Naive thymus-derived CD4-positive, alpha-beta T cell (primary cell): Measurements from ENCODE around the gene CIB1. TPM values are rescaled to one million over a fixed set of nuclear protein-coding genes. Genes with fewer than 3 reads are reported as not detected.
A peak's percentile ranks its signal among the peaks of the same experiment; 100 is the strongest.

Experiments
- ATAC-seq: fragments of 150-1000 bp; cut with Tn5 transposase; 2 replicates; pipeline ENCODE4 v1.10.0; 2021; ENCODE audit warnings: mild to moderate bottlenecking, moderate library complexity
- CTCF ChIA-PET: fragments of 350-600 bp; sonication (Branson Sonifier 250); formaldehyde crosslinking; loops from one replicate; lab custom pipeline; 2021; ENCODE audit warnings: antibody characterized with exemption; lab: Charles Lee
- POLR2A ChIA-PET: fragments of 350-600 bp; sonication (Branson Sonifier 250); formaldehyde crosslinking; loops from one replicate; lab custom pipeline; 2021; ENCODE audit warnings: antibody characterized with exemption, inconsistent platforms; lab: Charles Lee
- DNase-seq, 9 donors: peaks; one replicate each; pipeline versions ENCODE4 v3.0.0 to v3.0.0-alpha.2; 2020 to 2022; ENCODE audit warnings: mixed read lengths in 1 of 9
- H3K27ac ChIP-seq: one replicate; pipeline ENCODE4 v1.7.0; 2013; ENCODE audit warnings: mild to moderate bottlenecking, low read depth, low read length, moderate library complexity
- H3K27me3 ChIP-seq, 2 donors: one replicate each; pipeline ENCODE4 v1.7.0; 2013; ENCODE audit warnings: low read length in 2 of 2, mild to moderate bottlenecking in 2 of 2, moderate library complexity in 2 of 2; ENCODE audit not compliant: control insufficient read depth in 2 of 2, insufficient read depth in 2 of 2
- H3K36me3 ChIP-seq, 3 experiments: 1 replicate in 2 of 3; 2 replicates in 1 of 3; pipeline ENCODE4 v1.7.0; 2013; ENCODE audit warnings: low read length in 3 of 3, mild to moderate bottlenecking in 3 of 3, moderate library complexity in 1 of 3; ENCODE audit not compliant: insufficient read depth in 3 of 3, control insufficient read depth in 2 of 3
- H3K4me1 ChIP-seq, 2 donors: one replicate each; pipeline ENCODE4 v1.7.0; 2013; ENCODE audit warnings: low read length in 2 of 2, mild to moderate bottlenecking in 2 of 2, moderate library complexity in 1 of 2; ENCODE audit not compliant: control insufficient read depth in 2 of 2, insufficient read depth in 2 of 2
- H3K4me3 ChIP-seq: 2 replicates; pipeline ENCODE4 v1.7.0; 2013; ENCODE audit warnings: mild to moderate bottlenecking, low read length
- H3K9me3 ChIP-seq, 3 experiments: 1 replicate in 2 of 3; 2 replicates in 1 of 3; pipeline ENCODE4 v1.7.0; 2013; ENCODE audit warnings: low read length in 3 of 3; ENCODE audit not compliant: control insufficient read depth in 2 of 3
- H3K27ac Mint-ChIP-seq, 9 donors: one replicate each; pipeline ENCODE4 v1.8.0; 2020 to 2022; ENCODE audit warnings: mixed read lengths in 9 of 9, mild to moderate bottlenecking in 8 of 9, moderate library complexity in 5 of 9, inconsistent platforms in 2 of 9
- H3K27me3 Mint-ChIP-seq, 5 donors: one replicate each; pipeline ENCODE4 v1.8.0; 2021 to 2022; ENCODE audit warnings: mixed read lengths in 5 of 5, mild to moderate bottlenecking in 1 of 5
- H3K36me3 Mint-ChIP-seq, 5 donors: one replicate each; pipeline ENCODE4 v1.8.0; 2020 to 2022; ENCODE audit warnings: mixed read lengths in 5 of 5, mild to moderate bottlenecking in 3 of 5, inconsistent platforms in 1 of 5
- H3K4me1 Mint-ChIP-seq, 7 donors: one replicate each; pipeline ENCODE4 v1.8.0; 2020 to 2022; ENCODE audit warnings: mixed read lengths in 7 of 7, mild to moderate bottlenecking in 3 of 7, inconsistent platforms in 1 of 7
- H3K4me3 Mint-ChIP-seq, 10 donors: one replicate each; pipeline ENCODE4 v1.8.0; 2020 to 2022; ENCODE audit warnings: mild to moderate bottlenecking in 10 of 10, mixed read lengths in 10 of 10, moderate library complexity in 6 of 10, inconsistent platforms in 2 of 10
- H3K9me3 Mint-ChIP-seq, 11 donors: one replicate each; pipeline ENCODE4 v1.8.0; 2020 to 2022; ENCODE audit warnings: mixed read lengths in 11 of 11, mild to moderate bottlenecking in 4 of 11, inconsistent platforms in 1 of 11, moderate library complexity in 1 of 11
- intact Hi-C, 2 donors: fragments of 100-400 bp; cut with micrococcal nuclease; formaldehyde crosslinking; loops; one replicate each; pipeline ENCODE4 v1.15.1; 2023
- polyA plus RNA-seq, 2 donors: library from polyadenylated mRNA; unstranded; fragments of 300-500 nt; fragmentation: Illumina TruSeq; gene quantifications; one replicate each; pipeline ENCODE4 v1.2.3, GENCODE V29; 2021
- total RNA-seq, 6 experiments: library from RNA in 5 of 6; stranded (reverse) in 5 of 6; gene quantifications; 1 replicate in 5 of 6; 2 replicates in 1 of 6; pipeline ENCODE4 v1.2.3 and lab custom pipeline; 2021 to 2026

CIB1 gene
- total and polyA plus RNA-seq, 7 experiments from 2014 or later, result 76.8 to 229 (median 133) TPM

DNA sequence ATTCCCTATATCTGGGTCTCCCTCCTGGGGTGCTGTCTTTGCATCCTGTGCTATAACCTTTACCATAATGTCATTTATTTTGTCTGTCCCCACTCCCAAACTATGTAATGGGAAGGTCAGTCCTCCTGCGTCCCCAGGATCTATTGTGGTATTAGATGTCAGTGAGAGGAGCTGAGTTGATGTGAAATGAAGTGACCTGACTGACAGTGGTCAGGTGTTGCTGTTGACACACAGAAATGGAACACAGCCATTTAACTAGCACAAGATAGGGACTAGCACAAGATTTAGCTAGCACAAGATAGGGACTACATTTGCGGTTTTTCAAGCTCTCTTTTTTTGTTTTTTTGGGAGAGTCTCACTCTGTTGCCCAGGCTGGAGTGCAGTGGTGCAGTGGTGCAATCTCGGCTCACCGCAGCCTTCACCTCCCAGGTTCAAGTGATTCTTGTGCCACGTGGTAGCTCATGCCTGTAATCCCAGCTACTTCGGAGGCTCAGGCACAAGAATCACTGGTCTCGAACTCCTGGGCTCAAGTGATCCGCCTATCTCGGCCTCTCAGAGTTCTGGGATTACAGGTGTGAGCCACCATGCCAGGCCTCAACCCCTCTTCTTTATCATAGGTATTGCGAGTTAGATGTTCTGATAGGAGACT, 36.9 kb upstream of the CIB1 start:
- H3K36me3 ChIP-seq, result peaks cover 12 to 50% (median 14%) of the 10 kb centered on the region in 3 experiments
- H3K4me1 ChIP-seq, result peaks cover 31 to 32% of the 10 kb centered on the region in 2 donors
- H3K27ac Mint-ChIP-seq, result peak overlapping the region in 7 of 9 donors; percentile 14 to 84 (median 82)
- peak overlapping the region in 9 of 10 donors; percentile 14 to 99 (median 61) for H3K4me3 Mint-ChIP-seq
- DNase-seq (no peak), ATAC-seq (no peak)
- H3K4me3 ChIP-seq, result no peak overlapping the region
- ChIA-PET POLR2A (interaction anchor here (0.7 to 0.8 kb wide), 2 partner anchors 37 to 39 kb away, joined by 3 to 4 read pairs; partner anchors contain the start of genes CIB1 and GDPGP1), CTCF (interaction anchor here (0.5 to 1.7 kb wide), 3 partner anchors 12 to 238 kb away, joined by 3 to 8 read pairs (median 3); no protein-coding TSS in a partner anchor)
- H3K27me3 ChIP-seq, result no peaks in the 10 kb centered on the region
- peaks cover 0 to 3% (median 0%) of the 10 kb centered on the region in 11 donors for H3K9me3 Mint-ChIP-seq
- H3K4me1 Mint-ChIP-seq, result peaks cover 43 to 82% (median 66%) of the 10 kb centered on the region in 7 donors
- H3K27ac ChIP-seq, result peak overlapping the region; percentile 42
- H3K9me3 ChIP-seq, result no peaks in the 10 kb centered on the region
- peaks cover 20 to 48% (median 31%) of the 10 kb centered on the region in 5 donors for H3K36me3 Mint-ChIP-seq
- H3K27me3 Mint-ChIP-seq, result no peaks in the 10 kb centered on the region
- intact Hi-C loops, result no loop called here

DNA sequence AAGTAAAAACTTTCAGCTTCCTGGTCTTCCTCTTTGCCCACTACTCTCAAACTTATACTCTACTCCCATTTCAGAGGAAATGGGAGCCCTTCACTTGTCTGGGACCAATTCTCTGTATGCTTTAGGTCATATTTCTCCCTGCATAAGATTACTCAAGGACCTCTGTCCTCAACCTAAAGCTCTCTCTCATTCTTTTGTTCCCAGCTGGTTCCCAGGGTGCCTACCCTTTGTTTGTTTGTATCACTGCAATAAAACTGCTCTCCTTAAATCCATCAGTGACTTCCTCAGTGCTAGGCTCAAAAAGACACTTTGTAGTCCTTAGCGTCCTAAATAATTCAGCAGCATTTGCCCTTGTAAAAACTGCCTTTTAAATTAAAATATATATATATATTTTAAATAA, 34.7 kb upstream of the CIB1 start:
- H3K4me1 Mint-ChIP-seq, result peaks cover 45 to 84% (median 71%) of the 10 kb centered on the region in 7 donors
- Histone ChIP-seq H3K27me3 (no peaks in the 10 kb centered on the region), H3K27ac (no peak overlapping the region), H3K4me3 (no peak overlapping the region), H3K9me3 (no peaks in the 10 kb centered on the region), H3K36me3 (peaks cover 12 to 42% (median 14%) of the 10 kb centered on the region in 3 experiments), H3K4me1 (peaks cover 38 to 40% of the 10 kb centered on the region in 2 donors)
- DNase-seq (no peak), ATAC-seq (no peak)
- peak overlapping the region; percentile 26 to 83 (median 73) for H3K27ac Mint-ChIP-seq
- no peaks in the 10 kb centered on the region for H3K27me3 Mint-ChIP-seq
- H3K36me3 Mint-ChIP-seq, result peaks cover 15 to 41% (median 25%) of the 10 kb centered on the region in 5 donors
- peak overlapping the region; percentile 58 to 99 (median 91) for H3K4me3 Mint-ChIP-seq
- POLR2A ChIA-PET, result interaction anchor here (0.5 to 4.0 kb wide), 4 partner anchors 36 to 195 kb away, joined by 3 to 61 read pairs (median 4); partner anchors contain the start of genes CIB1, GDPGP1 and SEMA4B
- intact Hi-C loops, result loop anchor here in 1 of 2 donors (10.0 kb wide), 1 partner anchor 374 kb away; the partner anchor contains the start of gene AP3S2
- CTCF ChIA-PET, result interaction anchor here (1.5 kb wide), 1 partner anchor 33 kb away, joined by 3 read pairs; no protein-coding TSS in a partner anchor
- no peaks in the 10 kb centered on the region for H3K9me3 Mint-ChIP-seq

DNA sequence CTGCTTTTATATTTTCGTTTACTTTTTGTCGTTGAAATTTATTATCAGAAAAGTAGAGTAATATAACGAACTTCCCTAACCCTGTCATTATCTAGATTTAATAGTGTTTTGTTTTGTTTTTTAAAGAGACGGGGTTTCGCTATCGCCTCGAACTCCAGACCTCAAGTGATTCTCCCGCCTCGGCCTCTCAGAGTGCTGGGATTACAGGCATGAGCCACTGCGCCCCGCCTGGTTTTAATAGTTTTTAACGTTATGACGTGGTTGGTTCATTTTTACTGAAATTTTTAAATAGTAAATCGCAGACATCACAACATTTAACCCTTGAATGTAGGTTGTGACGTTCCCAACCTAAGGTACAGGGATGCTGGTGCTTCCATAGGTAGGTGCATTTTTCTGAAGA, 32.7 kb upstream of the CIB1 start:
- ChIA-PET CTCF (no interaction called here), POLR2A (interaction anchor here (0.6 to 4.0 kb wide), 10 partner anchors 10 to 164 kb away, joined by 3 to 61 read pairs (median 4); partner anchors contain the start of genes CIB1, GDPGP1, IDH2 and SEMA4B)
- Histone ChIP-seq H3K9me3 (no peaks in the 10 kb centered on the region), H3K4me1 (peaks cover 38 to 40% of the 10 kb centered on the region in 2 donors), H3K4me3 (peak overlapping the region; percentile 84), H3K27me3 (no peaks in the 10 kb centered on the region), H3K36me3 (peaks cover 3 to 22% (median 5%) of the 10 kb centered on the region in 3 experiments), H3K27ac (peak overlapping the region; percentile 96)
- ATAC-seq (no peak), DNase-seq (peak in 2 of 9 donors; percentile 11 to 13)
- H3K4me1 Mint-ChIP-seq, result peaks cover 31 to 70% (median 58%) of the 10 kb centered on the region in 7 donors
- H3K4me3 Mint-ChIP-seq, result peak overlapping the region; percentile 95 to 99 (median 97)
- H3K27me3 Mint-ChIP-seq, result no peaks in the 10 kb centered on the region
- H3K36me3 Mint-ChIP-seq, result peaks cover 11 to 29% (median 22%) of the 10 kb centered on the region in 5 donors
- intact Hi-C loops, result loop anchor here in 1 of 2 donors (1.0 to 10.0 kb wide), 2 partner anchors 10 to 372 kb away; partner anchors contain the start of gene AP3S2
- H3K9me3 Mint-ChIP-seq, result no peaks in the 10 kb centered on the region
- H3K27ac Mint-ChIP-seq, result peak overlapping the region; percentile 98 to 100 (median 99)

DNA sequence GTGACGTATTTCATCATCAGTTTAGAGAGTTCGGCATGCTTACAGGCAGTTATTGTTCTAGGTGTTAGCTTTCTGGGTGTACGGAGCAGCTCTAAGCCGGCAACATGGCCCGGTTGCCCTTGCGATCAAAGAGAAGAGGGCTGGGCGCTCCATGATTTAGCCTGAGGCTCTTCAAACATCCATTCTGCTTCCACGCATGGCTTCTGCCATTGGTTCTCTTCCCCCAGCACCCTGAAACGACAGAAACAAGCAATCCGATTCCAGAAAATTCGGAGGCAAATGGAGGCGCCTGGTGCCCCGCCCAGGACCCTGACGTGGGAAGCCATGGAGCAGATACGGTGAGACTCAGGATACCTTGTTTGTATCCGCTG, 32.3 kb upstream of the CIB1 start:
- Histone ChIP-seq H3K27me3 (no peaks in the 10 kb centered on the region), H3K4me3 (peak overlapping the region; percentile 84), H3K9me3 (no peaks in the 10 kb centered on the region), H3K4me1 (peaks cover 38 to 40% of the 10 kb centered on the region in 2 donors), H3K36me3 (peaks cover 0 to 18% (median under 1%) of the 10 kb centered on the region in 3 experiments), H3K27ac (peak overlapping the region; percentile 96)
- peak overlapping the region; percentile 98 to 100 (median 99) for H3K27ac Mint-ChIP-seq
- H3K4me1 Mint-ChIP-seq, result peaks cover 27 to 65% (median 53%) of the 10 kb centered on the region in 7 donors
- H3K4me3 Mint-ChIP-seq, result peak overlapping the region; percentile 95 to 99 (median 97)
- ChIA-PET CTCF (no interaction called here), POLR2A (interaction anchor here (0.7 to 4.0 kb wide), 8 partner anchors 10 to 163 kb away, joined by 3 to 61 read pairs (median 5); partner anchors contain the start of genes CIB1, GDPGP1, IDH2 and SEMA4B)
- H3K27me3 Mint-ChIP-seq, result no peaks in the 10 kb centered on the region
- intact Hi-C loops, result loop anchor here in 1 of 2 donors (1.0 to 10.0 kb wide), 2 partner anchors 10 to 371 kb away; partner anchors contain the start of gene AP3S2
- DNase-seq (peak in 3 of 9 donors; percentile 24 to 64 (median 58)), ATAC-seq (peak; percentile 48)
- H3K36me3 Mint-ChIP-seq, result peaks cover 6 to 25% (median 20%) of the 10 kb centered on the region in 5 donors
- H3K9me3 Mint-ChIP-seq, result no peaks in the 10 kb centered on the region

DNA sequence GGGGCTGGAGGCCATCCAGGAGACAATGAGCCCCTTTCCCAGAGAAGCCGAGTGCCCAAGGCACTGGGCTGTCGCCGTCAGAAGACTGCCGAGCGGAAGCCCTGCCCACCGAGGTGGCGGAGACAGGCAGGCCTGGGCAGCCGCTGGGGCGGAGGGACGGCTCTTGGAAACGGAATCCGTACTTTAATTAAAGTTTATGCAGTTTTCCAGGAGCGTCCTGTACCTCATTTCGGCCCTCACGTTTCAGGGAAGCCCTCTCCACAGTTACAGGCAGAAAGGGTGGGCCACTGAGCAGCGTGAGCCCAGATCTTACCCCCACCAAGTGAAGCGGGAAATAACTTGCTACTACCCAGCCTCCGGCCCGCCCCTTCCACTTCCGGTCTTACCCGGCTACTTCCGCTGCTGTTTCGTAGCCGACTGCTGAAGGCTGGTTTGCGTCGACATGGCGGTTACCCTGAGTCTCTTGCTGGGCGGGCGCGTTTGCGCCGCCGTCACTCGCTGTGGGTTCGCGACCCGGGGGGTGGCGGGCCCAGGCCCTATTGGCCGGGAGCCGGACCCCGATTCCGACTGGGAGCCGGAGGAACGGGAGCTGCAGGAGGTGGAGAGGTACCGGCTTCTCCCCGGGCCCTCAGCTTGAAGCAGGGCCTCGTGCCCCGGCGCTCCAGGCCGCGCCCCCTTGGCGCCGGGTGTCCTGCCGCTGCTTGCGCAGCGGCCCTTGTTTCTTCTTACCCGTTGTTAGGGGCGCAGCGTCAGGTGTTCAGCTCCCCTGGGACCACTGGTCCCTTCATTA, 31.7 kb upstream of the CIB1 start, which contains the start of gene NGRN:
NGRN (plus strand) TSS at position 402 of the 790 bp plus-strand sequence; CDS start at position 443, 41 bp downstream.
- DNase-seq, result peak; percentile 81 to 96 (median 93)
- Mint-ChIP-seq H3K9me3 (no peaks in the 10 kb centered on the region), H3K27ac (peak within 1 kb of the TSS; percentile 98 to 100 (median 99)), H3K27me3 (no peaks in the 10 kb centered on the region), H3K4me3 (peak within 1 kb of the TSS; percentile 95 to 99 (median 97)), H3K36me3 (peaks cover 6 to 23% (median 19%) of the 10 kb centered on the region in 5 donors), H3K4me1 (peaks cover 22 to 60% (median 48%) of the 10 kb centered on the region in 7 donors)
- H3K27ac ChIP-seq, result peak within 1 kb of the TSS; percentile 96
- H3K9me3 ChIP-seq, result no peaks in the 10 kb centered on the region
- ChIA-PET POLR2A (interaction anchor here (0.7 to 4.0 kb wide), 7 partner anchors 11 to 163 kb away, joined by 3 to 61 read pairs (median 5); partner anchors contain the start of genes CIB1, GDPGP1, IDH2 and SEMA4B), CTCF (no interaction called here)
- peak; percentile 94 for ATAC-seq
- H3K4me1 ChIP-seq, result peaks cover 36 to 40% of the 10 kb centered on the region in 2 donors
- intact Hi-C loops, result loop anchor here (1.0 to 10.0 kb wide), 11 partner anchors 11 to 669 kb away; partner anchors contain the start of genes GDPGP1 (in 2 of the 2), TTLL13 (in 2 of the 2), AP3S2 (in 1 of the 2) and BLM (in 1 of the 2)
- peaks cover 0 to 12% (median 0%) of the 10 kb centered on the region in 3 experiments for H3K36me3 ChIP-seq
- no peaks in the 10 kb centered on the region for H3K27me3 ChIP-seq
- H3K4me3 ChIP-seq, result peak within 1 kb of the TSS; percentile 84
